Measurements from ENCODE around the gene NCEH1. TPM values are rescaled to one million over a fixed set of nuclear protein-coding genes. Genes with fewer than 3 reads are reported as not detected.

NCEH1 gene
- total and polyA plus RNA-seq, 2 of the 13 experiments (the other 11 are each of a cell fraction or from before 2014, with no cell fraction given) = 12.9 to 21.4 TPM

- peak; percentile 39; the same call in 1 of the 2 replicates for TF ChIP-seq ZNF383 (CRISPR knock-in tag; IDR thresholded peaks at IDR 0.05; ENCODE audit: borderline replicate concordance)
- TF ChIP-seq ZNF260 (CRISPR knock-in tag; IDR thresholded peaks at IDR 0.05; ENCODE audit: borderline replicate concordance, low read depth) = no peak
- TF ChIP-seq PAWR (CRISPR knock-in tag; IDR thresholded peaks at IDR 0.05; ENCODE audit: borderline replicate concordance) = no peak
- no peak for TF ChIP-seq NAIF1 (CRISPR knock-in tag; IDR thresholded peaks at IDR 0.05; ENCODE audit: borderline replicate concordance)
- no peak for TF ChIP-seq CHD2 (IDR thresholded peaks at IDR 0.05; ENCODE audit: low read depth, low read length)
- TF ChIP-seq ZFP36 (IDR thresholded peaks at IDR 0.05; ENCODE audit: borderline replicate concordance, low read depth, low read length, partially characterized antibody) = no peak
- TF ChIP-seq E2F2 (CRISPR knock-in tag; IDR thresholded peaks at IDR 0.05; ENCODE audit: borderline replicate concordance) = no peak
- TF ChIP-seq SOX5 (CRISPR knock-in tag; IDR thresholded peaks at IDR 0.05; ENCODE audit: borderline replicate concordance) = 0 out of 2 replicates have a peak, but pooled peaks have one; percentile 35
- no peak for TF ChIP-seq ZBTB42 (CRISPR knock-in tag; IDR thresholded peaks at IDR 0.05)
- TF ChIP-seq HDAC2 (CRISPR knock-in tag; IDR thresholded peaks at IDR 0.05) = no peak
- no peak for TF ChIP-seq ATF7-NPFF (CRISPR knock-in tag; IDR thresholded peaks at IDR 0.05; ENCODE audit: low read depth)
- TF ChIP-seq XRCC5 (optimal IDR thresholded peaks at IDR 0.05; ENCODE audit: low read length) = no peak
- TF ChIP-seq HIC2 (CRISPR knock-in tag; IDR thresholded peaks at IDR 0.05; ENCODE audit: low read depth) = no peak
- peak; percentile 81; the same call in 1 of the 2 replicates for TF ChIP-seq ARID3A (IDR thresholded peaks at IDR 0.05; ENCODE audit: low read depth, low read length)
- no peak for TF ChIP-seq E2F1 (CRISPR knock-in tag; IDR thresholded peaks at IDR 0.05)
- TF ChIP-seq ZZZ3 (CRISPR knock-in tag; IDR thresholded peaks at IDR 0.05; ENCODE audit: borderline replicate concordance) = no peak
- no peak for TF ChIP-seq FOXM1 (CRISPR knock-in tag; IDR thresholded peaks at IDR 0.05)
- no peak for TF ChIP-seq NFIB (CRISPR knock-in tag; IDR thresholded peaks at IDR 0.05; ENCODE audit: borderline replicate concordance)
- TF ChIP-seq HMGXB4 (CRISPR knock-in tag; IDR thresholded peaks at IDR 0.05; ENCODE audit: borderline replicate concordance in 1 of 2, low read depth in 1 of 2) = no peak
These were observed 109.6 kb downstream of the NCEH1 start (continued) for GRCh38 chr3:172601066-172601832.
